SK-N-SH (cell line): ENCODE results near the gene AGPAT3. TPM values are rescaled to one million over a fixed set of nuclear protein-coding genes. Genes with fewer than 3 reads are reported as not detected.

Experiments
- CTCF ChIA-PET: fragments of 300-600, 350-600 bp; formaldehyde crosslinking; extraction: SDS; loops from one replicate; lab custom pipeline; 2021; lab: Yijun Ruan, JAX
- POLR2A ChIA-PET: fragments of 350-600 bp; sonication (Branson Sonifier 250); formaldehyde crosslinking; extraction: SDS; loops from one replicate; lab custom pipeline; 2020; ENCODE audit warnings: antibody characterized with exemption, inconsistent platforms; lab: Yijun Ruan, JAX
- DNase-seq: peaks from one replicate; pipeline ENCODE4 v3.0.0; 2012
- H2AFZ ChIP-seq: fragments of 200-600 bp; sonication (generic); 2 replicates; pipeline ENCODE4 v1.8.1; 2016; ENCODE audit warnings: antibody characterized with exemption, mild to moderate bottlenecking, low read depth
- H3F3A ChIP-seq: fragments of 200-600 bp; sonication (generic); replicated peaks from 2 replicates; pipeline ENCODE3; 2016; ENCODE audit warnings: antibody characterized with exemption, mild to moderate bottlenecking; ENCODE audit not compliant: insufficient read depth
- H3K27ac ChIP-seq, 2 experiments: fragments of 200-500 bp in 1 of 2; fragments of 200-600 bp in 1 of 2; sonication (Bioruptor generic) in 1 of 2; sonication (generic), shearing (Covaris generic) in 1 of 2; 2 replicates each; pipeline versions ENCODE4 v1.5.1 to v1.6.1; 2014 to 2016; ENCODE audit warnings: low read depth in 2 of 2, inconsistent platforms in 1 of 2, low read length in 1 of 2, mild to moderate bottlenecking in 1 of 2, mixed read lengths in 1 of 2
- H3K27me3 ChIP-seq: fragments of 200-600 bp; sonication (generic), shearing (Covaris generic); 2 replicates; pipeline ENCODE4 v1.6.1; 2016; ENCODE audit warnings: mixed run types; ENCODE audit not compliant: insufficient read depth
- H3K36me3 ChIP-seq, 2 experiments: fragments of 200-500 bp in 1 of 2; fragments of 200-600 bp in 1 of 2; sonication (Bioruptor generic) in 1 of 2; sonication (generic) in 1 of 2; replicated peaks in 1 of 2; 2 replicates each; pipeline versions ENCODE3 to v1.5.1; 2014 to 2016; ENCODE audit warnings: low read length in 1 of 2, mild to moderate bottlenecking in 1 of 2; ENCODE audit not compliant: insufficient read depth in 2 of 2, control insufficient read depth in 1 of 2
- H3K4me1 ChIP-seq, 2 experiments: fragments of 200-500 bp in 1 of 2; fragments of 200-600 bp in 1 of 2; sonication (Bioruptor generic) in 1 of 2; sonication (generic), shearing (Covaris generic) in 1 of 2; 2 replicates each; pipeline versions ENCODE4 v1.5.1 to v1.6.1; 2014 to 2016; ENCODE audit warnings: low read depth in 1 of 2, low read length in 1 of 2, mixed run types in 1 of 2; ENCODE audit not compliant: insufficient read depth in 2 of 2, control insufficient read depth in 1 of 2
- H3K4me2 ChIP-seq: fragments of 200-600 bp; sonication (generic), shearing (Covaris generic); 2 replicates; pipeline ENCODE4 v1.6.1; 2017; ENCODE audit warnings: mixed run types
- H3K4me3 ChIP-seq, 2 experiments: fragments of 200-500 bp in 1 of 2; fragments of 200-600 bp in 1 of 2; sonication (Bioruptor generic) in 1 of 2; sonication (generic), shearing (Covaris generic) in 1 of 2; 2 replicates each; pipeline versions ENCODE4 v1.5.1 to v1.8.1; 2014 to 2016; ENCODE audit warnings: low read depth in 2 of 2, inconsistent platforms in 1 of 2, low read length in 1 of 2, mild to moderate bottlenecking in 1 of 2, mixed read lengths in 1 of 2, moderate library complexity in 1 of 2
- H3K79me2 ChIP-seq: fragments of 200-600 bp; sonication (generic); 2 replicates; pipeline ENCODE4 v1.8.1; 2017; ENCODE audit warnings: mild to moderate bottlenecking; ENCODE audit not compliant: insufficient read depth
- H3K9ac ChIP-seq: fragments of 200-600 bp; sonication (generic); 2 replicates; pipeline ENCODE4 v1.6.1; 2017; ENCODE audit warnings: mixed run types
- H3K9me2 ChIP-seq: fragments of 200-600 bp; sonication (generic); 2 replicates; pipeline ENCODE4 v1.6.1; 2017; ENCODE audit warnings: mixed run types
- H3K9me3 ChIP-seq: fragments of 200-600 bp; sonication (generic); 2 replicates; pipeline ENCODE4 v1.6.1; 2017; ENCODE audit warnings: mixed run types, mild to moderate bottlenecking, moderate library complexity
- H4K20me1 ChIP-seq: fragments of 200-600 bp; sonication (generic); 2 replicates; pipeline ENCODE4 v1.6.1; 2017; ENCODE audit warnings: mild to moderate bottlenecking, mixed run types; ENCODE audit not compliant: insufficient read depth
- ELF1 ChIP-seq: IDR thresholded peaks from 2 replicates; pipeline ENCODE4 v1.4.0; 2012
- EP300 ChIP-seq, 2 experiments: IDR thresholded peaks; 2 replicates each; pipeline versions ENCODE4 v1.4.0 to v1.6.1; 2012; ENCODE audit warnings: borderline replicate concordance in 1 of 2, low read depth in 1 of 2, low read length in 1 of 2
- EZH2phosphoT487 ChIP-seq: fragments of 200-600 bp; sonication (generic); IDR thresholded peaks from 2 replicates; pipeline ENCODE4 v1.6.1; 2017; ENCODE audit warnings: low read depth, mixed run types, mild to moderate bottlenecking, antibody characterized with exemption, moderate library complexity, borderline replicate concordance
- FOSL2 ChIP-seq: IDR thresholded peaks from 2 replicates; pipeline ENCODE4 v1.4.0; 2012; ENCODE audit warnings: low read depth, mild to moderate bottlenecking, moderate library complexity, borderline replicate concordance
- GATA2 ChIP-seq: sonication (generic); formaldehyde crosslinking; IDR thresholded peaks from 2 replicates; pipeline ENCODE4 v1.5.0; 2020; ENCODE audit warnings: mild to moderate bottlenecking, missing genetic modification reagents
- MEF2A ChIP-seq: IDR thresholded peaks from 2 replicates; pipeline ENCODE4 v1.4.0; 2012; ENCODE audit warnings: low read depth, borderline replicate concordance
- NFIC ChIP-seq: IDR thresholded peaks from 2 replicates; pipeline ENCODE4 v1.4.0; 2012; ENCODE audit warnings: borderline replicate concordance
- NRF1 ChIP-seq: IDR thresholded peaks from 2 replicates; pipeline ENCODE4 v1.6.1; 2012; ENCODE audit warnings: low read depth, mild to moderate bottlenecking, low read length
- POLR2AphosphoS5 ChIP-seq: IDR thresholded peaks from 2 replicates; pipeline ENCODE4 v1.6.1; 2012; ENCODE audit warnings: low read depth, low read length
- TEAD4 ChIP-seq: IDR thresholded peaks from 2 replicates; pipeline ENCODE4 v1.4.0; 2012; ENCODE audit warnings: mild to moderate bottlenecking, borderline replicate concordance; ENCODE audit not compliant: insufficient read depth
- WGBS: methylation state at CpG from one replicate; pipeline ENCODE4 v1.1.6; 2017; ENCODE audit warnings: low lambda C conversion rate; 5-methylcytosine and 5-hydroxymethylcytosine counted together
- polyA plus RNA-seq, 3 experiments: library from polyadenylated mRNA; depleted of rRNA; stranded (reverse); fragments of >200 nt; gene quantifications; 2 replicates each; pipeline ENCODE4 v1.2.3, GENCODE V29; 2012
- TF ChIP-seq, protein P1 (sequence below): IDR thresholded peaks from 2 replicates; pipeline ENCODE4 v1.4.0; 2012; ENCODE audit warnings: low read depth, borderline replicate concordance
- TF ChIP-seq, protein P2 (sequence below): fragments of 150-350 bp; IDR thresholded peaks from 2 replicates; pipeline ENCODE4 v1.6.1; 2017; ENCODE audit warnings: antibody characterized with exemption, low read length, low read depth, borderline replicate concordance
- TF ChIP-seq, protein P3 (sequence below): IDR thresholded peaks from 2 replicates; pipeline ENCODE4 v1.4.0; 2012; ENCODE audit warnings: low read depth, borderline replicate concordance

Gene AGPAT3
- polyA plus RNA-seq, 1 of the 3 experiments (the other 2 are of a cell fraction): 35.3 TPM

DNA sequence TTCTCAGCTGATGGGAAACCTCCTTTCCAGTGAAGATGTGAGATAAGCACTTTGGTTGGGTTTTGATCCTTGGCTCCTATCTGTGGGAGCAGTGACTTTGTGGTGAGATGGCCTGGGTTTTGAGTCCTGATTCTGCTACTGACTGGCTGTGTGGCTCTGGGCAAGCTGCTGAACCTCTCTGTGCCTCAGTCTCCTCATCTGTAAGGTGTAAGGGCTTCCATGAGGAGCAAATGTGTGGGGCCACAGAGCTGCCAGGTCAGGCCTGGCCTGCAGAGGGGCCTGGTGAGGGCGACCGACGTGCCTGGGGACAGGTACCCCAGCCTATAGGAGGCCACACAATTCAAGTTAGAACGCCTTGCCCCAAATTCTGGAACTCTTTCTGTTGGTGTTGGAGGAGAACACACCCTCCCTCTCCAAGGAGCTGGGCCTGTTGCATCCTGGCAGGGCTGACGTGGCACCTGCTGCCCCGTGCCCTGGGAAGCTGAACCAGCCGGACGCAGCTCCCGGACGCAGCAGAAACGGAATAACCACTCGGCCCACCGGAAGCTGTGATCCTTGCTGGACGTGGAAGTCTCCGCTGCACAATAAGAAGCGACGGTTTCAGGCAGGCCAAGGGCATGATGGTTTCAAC, 62.7 kb downstream of the AGPAT3 start:
- Histone ChIP-seq H3K4me3 (no peak overlapping the region), H3K9ac (no peak overlapping the region), H4K20me1 (peaks cover 14% of the 10 kb centered on the region), H3K9me3 (no peaks in the 10 kb centered on the region), H2AFZ (no peak overlapping the region), H3K27me3 (no peaks in the 10 kb centered on the region), H3F3A (no peaks in the 10 kb centered on the region), H3K36me3 (peaks cover 0 to 32% of the 10 kb centered on the region in 2 experiments), H3K9me2 (no peaks in the 10 kb centered on the region), H3K4me1 (peaks cover 0 to 12% of the 10 kb centered on the region in 2 experiments; a peak in 1 of 4 replicates), H3K27ac (no peak overlapping the region), H3K4me2 (no peak overlapping the region), H3K79me2 (peaks cover 12% of the 10 kb centered on the region)
- TF ChIP-seq POLR2AphosphoS5 (no peak), ELF1 (no peak), EP300 (IDR thresholded peaks at IDR 0.05; ENCODE audit: borderline replicate concordance in 1 of 2, low read depth in 1 of 2, low read length in 1 of 2) (no peak), GATA2 (no peak), EZH2phosphoT487 (no peak), NFIC (no peak), NRF1 (no peak), FOSL2 (no peak), TEAD4 (no peak), MEF2A (no peak)
- TF ChIP-seq, protein P1, sequence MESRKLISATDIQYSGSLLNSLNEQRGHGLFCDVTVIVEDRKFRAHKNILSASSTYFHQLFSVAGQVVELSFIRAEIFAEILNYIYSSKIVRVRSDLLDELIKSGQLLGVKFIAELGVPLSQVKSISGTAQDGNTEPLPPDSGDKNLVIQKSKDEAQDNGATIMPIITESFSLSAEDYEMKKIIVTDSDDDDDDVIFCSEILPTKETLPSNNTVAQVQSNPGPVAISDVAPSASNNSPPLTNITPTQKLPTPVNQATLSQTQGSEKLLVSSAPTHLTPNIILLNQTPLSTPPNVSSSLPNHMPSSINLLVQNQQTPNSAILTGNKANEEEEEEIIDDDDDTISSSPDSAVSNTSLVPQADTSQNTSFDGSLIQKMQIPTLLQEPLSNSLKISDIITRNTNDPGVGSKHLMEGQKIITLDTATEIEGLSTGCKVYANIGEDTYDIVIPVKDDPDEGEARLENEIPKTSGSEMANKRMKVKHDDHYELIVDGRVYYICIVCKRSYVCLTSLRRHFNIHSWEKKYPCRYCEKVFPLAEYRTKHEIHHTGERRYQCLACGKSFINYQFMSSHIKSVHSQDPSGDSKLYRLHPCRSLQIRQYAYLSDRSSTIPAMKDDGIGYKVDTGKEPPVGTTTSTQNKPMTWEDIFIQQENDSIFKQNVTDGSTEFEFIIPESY: no peak
- TF ChIP-seq, protein P2, sequence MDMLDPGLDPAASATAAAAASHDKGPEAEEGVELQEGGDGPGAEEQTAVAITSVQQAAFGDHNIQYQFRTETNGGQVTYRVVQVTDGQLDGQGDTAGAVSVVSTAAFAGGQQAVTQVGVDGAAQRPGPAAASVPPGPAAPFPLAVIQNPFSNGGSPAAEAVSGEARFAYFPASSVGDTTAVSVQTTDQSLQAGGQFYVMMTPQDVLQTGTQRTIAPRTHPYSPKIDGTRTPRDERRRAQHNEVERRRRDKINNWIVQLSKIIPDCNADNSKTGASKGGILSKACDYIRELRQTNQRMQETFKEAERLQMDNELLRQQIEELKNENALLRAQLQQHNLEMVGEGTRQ: no peak
- TF ChIP-seq, protein P3, sequence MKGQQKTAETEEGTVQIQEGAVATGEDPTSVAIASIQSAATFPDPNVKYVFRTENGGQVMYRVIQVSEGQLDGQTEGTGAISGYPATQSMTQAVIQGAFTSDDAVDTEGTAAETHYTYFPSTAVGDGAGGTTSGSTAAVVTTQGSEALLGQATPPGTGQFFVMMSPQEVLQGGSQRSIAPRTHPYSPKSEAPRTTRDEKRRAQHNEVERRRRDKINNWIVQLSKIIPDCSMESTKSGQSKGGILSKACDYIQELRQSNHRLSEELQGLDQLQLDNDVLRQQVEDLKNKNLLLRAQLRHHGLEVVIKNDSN: no peak
- POLR2A ChIA-PET: no interaction called here
- CTCF ChIA-PET: interaction anchor here (0.7 to 3.5 kb wide), 4 partner anchors 11 to 53 kb away, joined by 3 to 14 read pairs (median 4); no protein-coding TSS in a partner anchor
- DNase-seq: no peak
- 98% methylated on average over 15 of the region's 17 CpGs for WGBS
